ENCODE results near the gene RELN. TPM values are rescaled to one million over a fixed set of nuclear protein-coding genes. Genes with fewer than 3 reads are reported as not detected.

RELN gene
- total RNA-seq, 1 experiment from 2014 or later, result 0.03 TPM

- DNase-seq (ENCODE audit: low spot score), result no peak
- in situ Hi-C loops (cut with HindIII; ENCODE audit: low sequenced_read_pairs), result no loop called here
These were observed 278.0 kb downstream of the RELN start for GRCh38 chr7:103711413-103711812.

- DNase-seq (ENCODE audit: low spot score), result no peak
- in situ Hi-C loops (cut with HindIII; ENCODE audit: low sequenced_read_pairs), result no loop called here
These were observed 279.2 kb downstream of the RELN start for GRCh38 chr7:103710247-103710646.

GRCh38 chr7:103706805-103707204 lies 282.7 kb downstream of the RELN start:
- no peak for DNase-seq (ENCODE audit: low spot score)
- in situ Hi-C loops (cut with HindIII; ENCODE audit: low sequenced_read_pairs), result no loop called here

GRCh38 chr7:103705542-103705941 lies 283.9 kb downstream of the RELN start:
- in situ Hi-C loops (cut with HindIII; ENCODE audit: low sequenced_read_pairs), result no loop called here
- no peak for DNase-seq (ENCODE audit: low spot score)

- in situ Hi-C loops (cut with HindIII; ENCODE audit: low sequenced_read_pairs), result no loop called here
- DNase-seq (ENCODE audit: low spot score), result peak; percentile 98
These were observed 284.8 kb downstream of the RELN start for GRCh38 chr7:103704701-103705100.

- DNase-seq (ENCODE audit: low spot score), result peak; percentile 80
- in situ Hi-C loops (cut with HindIII; ENCODE audit: low sequenced_read_pairs), result no loop called here
These were observed 286.5 kb downstream of the RELN start for GRCh38 chr7:103702982-103703381.

GRCh38 chr7:103702454-103702853 lies 287.0 kb downstream of the RELN start:
- in situ Hi-C loops (cut with HindIII; ENCODE audit: low sequenced_read_pairs), result no loop called here
- no peak for DNase-seq (ENCODE audit: low spot score)

- in situ Hi-C loops (cut with HindIII; ENCODE audit: low sequenced_read_pairs), result no loop called here
- no peak for DNase-seq (ENCODE audit: low spot score)
These were observed 290.4 kb downstream of the RELN start for GRCh38 chr7:103699032-103699431.

- DNase-seq (ENCODE audit: low spot score), result no peak
- in situ Hi-C loops (cut with HindIII; ENCODE audit: low sequenced_read_pairs), result no loop called here
These were observed 291.4 kb downstream of the RELN start for GRCh38 chr7:103698064-103698463.

- DNase-seq (ENCODE audit: low spot score), result no peak
- in situ Hi-C loops (cut with HindIII; ENCODE audit: low sequenced_read_pairs), result no loop called here
These were observed 293.9 kb downstream of the RELN start for GRCh38 chr7:103695521-103695920.

- DNase-seq (ENCODE audit: low spot score), result no peak
- in situ Hi-C loops (cut with HindIII; ENCODE audit: low sequenced_read_pairs), result no loop called here
These were observed 295.2 kb downstream of the RELN start for GRCh38 chr7:103694304-103694703.

GRCh38 chr7:103691291-103691690 lies 298.2 kb downstream of the RELN start:
- in situ Hi-C loops (cut with HindIII; ENCODE audit: low sequenced_read_pairs), result no loop called here
- DNase-seq (ENCODE audit: low spot score), result no peak

GRCh38 chr7:103690242-103690974 lies 299.1 kb downstream of the RELN start:
- no peak for DNase-seq (ENCODE audit: low spot score)
- in situ Hi-C loops (cut with HindIII; ENCODE audit: low sequenced_read_pairs), result no loop called here

GRCh38 chr7:103689255-103689654 lies 300.2 kb downstream of the RELN start:
- no peak for DNase-seq (ENCODE audit: low spot score)
- in situ Hi-C loops (cut with HindIII; ENCODE audit: low sequenced_read_pairs), result no loop called here

GRCh38 chr7:103687951-103688350 lies 301.5 kb downstream of the RELN start:
- peak; percentile 79 for DNase-seq (ENCODE audit: low spot score)
- in situ Hi-C loops (cut with HindIII; ENCODE audit: low sequenced_read_pairs), result no loop called here

GRCh38 chr7:103687272-103687671 lies 302.2 kb downstream of the RELN start:
- in situ Hi-C loops (cut with HindIII; ENCODE audit: low sequenced_read_pairs), result no loop called here
- DNase-seq (ENCODE audit: low spot score), result no peak

- DNase-seq (ENCODE audit: low spot score), result peak; percentile 59
- in situ Hi-C loops (cut with HindIII; ENCODE audit: low sequenced_read_pairs), result no loop called here
These were observed 302.7 kb downstream of the RELN start for GRCh38 chr7:103686763-103687162.

GRCh38 chr7:103686064-103686463 lies 303.4 kb downstream of the RELN start:
- in situ Hi-C loops (cut with HindIII; ENCODE audit: low sequenced_read_pairs), result no loop called here
- DNase-seq (ENCODE audit: low spot score), result peak; percentile 99

- no peak for DNase-seq (ENCODE audit: low spot score)
- in situ Hi-C loops (cut with HindIII; ENCODE audit: low sequenced_read_pairs), result no loop called here
These were observed 303.8 kb downstream of the RELN start for GRCh38 chr7:103685646-103686045.

- in situ Hi-C loops (cut with HindIII; ENCODE audit: low sequenced_read_pairs), result no loop called here
- no peak for DNase-seq (ENCODE audit: low spot score)
These were observed 306.1 kb downstream of the RELN start for GRCh38 chr7:103683348-103683747.

Data from G401 (cell line).